PC-3 (cell line): ENCODE data around the gene LDLRAD1. TPM values are rescaled to one million over a fixed set of nuclear protein-coding genes. Genes with fewer than 3 reads are reported as not detected.
A peak's percentile ranks its signal among the peaks of the same experiment; 100 is the strongest.

ENCODE experiments used
- ATAC-seq: fragments of 200-7000 bp; cut with Tn5 transposase; 2 replicates; pipeline ENCODE4 v1.9.1; 2020; ENCODE audit warnings: mild to moderate bottlenecking, moderate library complexity
- BruUV-seq: library from RNA; stranded (reverse); fragments of 400-500 nt; replicated peaks from 2 replicates; lab custom pipeline; 2021; lab: Mats Ljungman, UMichigan
- CTCF ChIA-PET: fragments of 300-600 bp; sonication (Branson Sonifier 250); formaldehyde crosslinking; loops from one replicate; lab custom pipeline; 2022; ENCODE audit warnings: antibody characterized with exemption; lab: Charles Lee
- POLR2A ChIA-PET: fragments of 300-600 bp; sonication (Branson Sonifier 250); formaldehyde crosslinking; loops from one replicate; lab custom pipeline; 2022; ENCODE audit warnings: antibody characterized with exemption; ENCODE audit not compliant: unreplicated experiment; lab: Charles Lee
- DNase-seq: peaks from one replicate; pipeline ENCODE4 v3.0.0-alpha.2; 2015
- H2AFZ ChIP-seq: fragments of 300-600 bp; sonication (generic); 2 replicates; pipeline ENCODE4 v1.6.0; 2016; ENCODE audit warnings: antibody characterized with exemption, low read length
- H3F3A ChIP-seq: fragments of 300-600 bp; sonication (generic); one replicate; pipeline ENCODE4 v1.6.0; 2017; ENCODE audit warnings: antibody characterized with exemption, low read length, control low read depth, mild to moderate bottlenecking; ENCODE audit not compliant: unreplicated experiment
- H3K27ac ChIP-seq: fragments of 300-600 bp; sonication (generic); 2 replicates; pipeline ENCODE4 v1.5.1; 2016; ENCODE audit warnings: mild to moderate bottlenecking, low read length
- H3K27me3 ChIP-seq: fragments of 300-600 bp; sonication (generic); 2 replicates; pipeline ENCODE4 v1.6.1; 2016; ENCODE audit warnings: low read length, mixed read lengths
- H3K36me3 ChIP-seq: fragments of 300-600 bp; sonication (generic); 2 replicates; pipeline ENCODE4 v1.6.1; 2016; ENCODE audit warnings: low read depth, mixed run types, low read length, mixed read lengths
- H3K4me1 ChIP-seq: fragments of 300-600 bp; sonication (generic); 2 replicates; pipeline ENCODE4 v1.5.1; 2016; ENCODE audit warnings: low read length; ENCODE audit not compliant: insufficient read depth
- H3K4me2 ChIP-seq: fragments of 300-600 bp; sonication (generic); 2 replicates; pipeline ENCODE4 v1.6.0; 2016; ENCODE audit warnings: low read length
- H3K4me3 ChIP-seq: fragments of 300-600 bp; sonication (generic); 2 replicates; pipeline ENCODE4 v1.5.1; 2016; ENCODE audit warnings: mild to moderate bottlenecking, low read length, mixed read lengths
- H3K79me2 ChIP-seq: fragments of 300-600 bp; sonication (generic); 2 replicates; pipeline ENCODE4 v1.6.1; 2017; ENCODE audit warnings: low read length, mixed read lengths
- H3K9ac ChIP-seq: fragments of 300-600 bp; sonication (generic); 2 replicates; pipeline ENCODE4 v1.6.0; 2016; ENCODE audit warnings: mild to moderate bottlenecking, low read length
- H3K9me2 ChIP-seq: fragments of 300-600 bp; sonication (generic); replicated peaks from 2 replicates; pipeline ENCODE4 v1.6.1; 2016; ENCODE audit warnings: mixed run types, low read length, mixed read lengths
- H3K9me3 ChIP-seq: fragments of 300-600 bp; sonication (generic); 2 replicates; pipeline ENCODE4 v1.6.1; 2016; ENCODE audit warnings: low read length, mixed read lengths
- H4K20me1 ChIP-seq: fragments of 300-600 bp; sonication (generic); 2 replicates; pipeline ENCODE4 v1.6.1; 2016; ENCODE audit warnings: low read length, mixed read lengths
- CTCF ChIP-seq: fragments of 300-600 bp; sonication (generic); conservative IDR thresholded peaks from 2 replicates; pipeline ENCODE4 v1.5.1; 2017; ENCODE audit warnings: antibody characterized with exemption, low read depth, mild to moderate bottlenecking, low read length
- EZH2 ChIP-seq: fragments of 300-600 bp; sonication (generic); IDR thresholded peaks from one replicate; pipeline ENCODE4 v1.6.1; 2017; ENCODE audit warnings: antibody characterized with exemption, mild to moderate bottlenecking, low read length; ENCODE audit not compliant: unreplicated experiment
- EZH2phosphoT487 ChIP-seq: fragments of 300-600 bp; sonication (generic); IDR thresholded peaks from 2 replicates; pipeline ENCODE4 v1.6.1; 2018; ENCODE audit warnings: mild to moderate bottlenecking, antibody characterized with exemption, low read length, borderline replicate concordance
- intact Hi-C: fragments of 100-400 bp; cut with micrococcal nuclease; formaldehyde crosslinking; loops from 2 replicates; pipeline ENCODE4 v1.9.0; 2023
- total RNA-seq: library from RNA; depleted of rRNA; stranded (reverse); fragments of >200 nt; gene quantifications from 2 replicates; pipeline ENCODE4 v1.2.3, GENCODE V29; 2014

The LDLRAD1 gene
- total RNA-seq, 1 experiment from 2014 or later = not detected

- Histone ChIP-seq H3K9me2 (no peaks in the 10 kb centered on the region), H3K9me3 (no peaks in the 10 kb centered on the region), H3K4me3 (no peak overlapping the region), H4K20me1 (no peaks in the 10 kb centered on the region), H3K27me3 (no peaks in the 10 kb centered on the region), H3K79me2 (no peaks in the 10 kb centered on the region), H2AFZ (no peak overlapping the region), H3K9ac (no peak overlapping the region), H3K36me3 (no peaks in the 10 kb centered on the region), H3K4me1 (peaks cover 10% of the 10 kb centered on the region), H3K4me2 (peak overlapping the region; percentile 47; the same call in 1 of the 2 replicates), H3F3A (no peaks in the 10 kb centered on the region), H3K27ac (peak overlapping the region; percentile 62)
- intact Hi-C loops = loop anchor here (2.0 kb wide), 1 partner anchor 36 kb away; the partner anchor contains the start of genes TCEANC2 and TMEM59
- no peak for TF ChIP-seq EZH2
- no peak for TF ChIP-seq EZH2phosphoT487
- no peak for TF ChIP-seq CTCF
- BruUV-seq = no TSS peak
- ATAC-seq (peak; percentile 89), DNase-seq (peak; percentile 92)
- CTCF ChIA-PET = interaction anchor here (0.5 kb wide), 1 partner anchor 57 kb away, joined by 5 read pairs; no protein-coding TSS in a partner anchor
- POLR2A ChIA-PET = interaction anchor here (0.6 kb wide), 1 partner anchor 835 kb away, joined by 3 read pairs; no protein-coding TSS in a partner anchor
Measured at GRCh38 chr1:54016343-54017282, 1.4 kb downstream of the LDLRAD1 start.

- BruUV-seq = no TSS peak
- Histone ChIP-seq H3K27ac (no peak overlapping the region), H3K79me2 (no peaks in the 10 kb centered on the region), H2AFZ (no peak overlapping the region), H3K9ac (no peak overlapping the region), H3K4me2 (no peak overlapping the region), H3K9me3 (no peaks in the 10 kb centered on the region), H3K27me3 (no peaks in the 10 kb centered on the region), H3K9me2 (no peaks in the 10 kb centered on the region), H3K36me3 (no peaks in the 10 kb centered on the region), H3K4me3 (no peak overlapping the region), H4K20me1 (no peaks in the 10 kb centered on the region), H3F3A (no peaks in the 10 kb centered on the region), H3K4me1 (peaks cover 10% of the 10 kb centered on the region)
- TF ChIP-seq CTCF (no peak), EZH2phosphoT487 (no peak), EZH2 (no peak)
- DNase-seq = no peak
- ChIA-PET POLR2A (no interaction called here), CTCF (no interaction called here)
- intact Hi-C loops = no loop called here
- ATAC-seq = no peak
Measured at GRCh38 chr1:54014009-54014629, 3.9 kb downstream of the LDLRAD1 start.
